ENCODE results near the gene MYO3B.

- TF ChIP-seq POLR2A (IDR thresholded peaks at IDR 0.05) (no peak), POLR2AphosphoS5 (IDR thresholded peaks at IDR 0.05) (no peak), EP300 (IDR thresholded peaks at IDR 0.05; ENCODE audit: low read depth) (no peak)
- TF ChIP-seq, protein P1, sequence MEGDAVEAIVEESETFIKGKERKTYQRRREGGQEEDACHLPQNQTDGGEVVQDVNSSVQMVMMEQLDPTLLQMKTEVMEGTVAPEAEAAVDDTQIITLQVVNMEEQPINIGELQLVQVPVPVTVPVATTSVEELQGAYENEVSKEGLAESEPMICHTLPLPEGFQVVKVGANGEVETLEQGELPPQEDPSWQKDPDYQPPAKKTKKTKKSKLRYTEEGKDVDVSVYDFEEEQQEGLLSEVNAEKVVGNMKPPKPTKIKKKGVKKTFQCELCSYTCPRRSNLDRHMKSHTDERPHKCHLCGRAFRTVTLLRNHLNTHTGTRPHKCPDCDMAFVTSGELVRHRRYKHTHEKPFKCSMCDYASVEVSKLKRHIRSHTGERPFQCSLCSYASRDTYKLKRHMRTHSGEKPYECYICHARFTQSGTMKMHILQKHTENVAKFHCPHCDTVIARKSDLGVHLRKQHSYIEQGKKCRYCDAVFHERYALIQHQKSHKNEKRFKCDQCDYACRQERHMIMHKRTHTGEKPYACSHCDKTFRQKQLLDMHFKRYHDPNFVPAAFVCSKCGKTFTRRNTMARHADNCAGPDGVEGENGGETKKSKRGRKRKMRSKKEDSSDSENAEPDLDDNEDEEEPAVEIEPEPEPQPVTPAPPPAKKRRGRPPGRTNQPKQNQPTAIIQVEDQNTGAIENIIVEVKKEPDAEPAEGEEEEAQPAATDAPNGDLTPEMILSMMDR (IDR thresholded peaks at IDR 0.05): no peak
Observed at GRCh38 chr2:170314744-170315447, 136.9 kb downstream of the MYO3B start.
